HL-60 (cell line): Measurements from ENCODE around the gene NPR2.

ENCODE experiments used
- DNase-seq, 2 experiments: peaks; one replicate each; pipeline ENCODE4 v3.0.0-alpha.2; 2010 to 2020; ENCODE audit warnings: low read depth in 1 of 2, low spot score in 1 of 2
- H3K27ac ChIP-seq: fragments of 250-450 bp; sonication (Bioruptor Pico); replicated peaks from 2 replicates; pipeline ENCODE4 v1.5.1; 2020; ENCODE audit warnings: mild to moderate bottlenecking, moderate library complexity
- H3K27me3 ChIP-seq: fragments of 250-450 bp; sonication (Bioruptor Pico); 2 replicates; pipeline ENCODE4 v1.5.1; 2021; ENCODE audit warnings: mild to moderate bottlenecking, moderate library complexity; ENCODE audit not compliant: insufficient read depth, poor library complexity, severe bottlenecking
- H3K4me3 ChIP-seq: replicated peaks from 2 replicates; pipeline ENCODE4 v1.5.1; 2011; ENCODE audit warnings: mild to moderate bottlenecking, control low read depth, low read length; ENCODE audit not compliant: insufficient read depth
- CTCF ChIP-seq: IDR thresholded peaks from one replicate; pipeline ENCODE4 v1.5.1; 2011; ENCODE audit warnings: low read length, control low read depth, inconsistent platforms; ENCODE audit not compliant: insufficient read depth
- GABPA ChIP-seq: IDR thresholded peaks from 2 replicates; pipeline ENCODE4 v1.6.1; 2012; ENCODE audit warnings: low read depth
- POLR2AphosphoS5 ChIP-seq: IDR thresholded peaks from 2 replicates; pipeline ENCODE4 v1.6.1; 2012; ENCODE audit warnings: low read depth
- REST ChIP-seq: IDR thresholded peaks from 2 replicates; pipeline ENCODE4 v1.6.1; 2012; ENCODE audit warnings: low read depth; ENCODE audit not compliant: insufficient replicate concordance
- SPI1 ChIP-seq: IDR thresholded peaks from 2 replicates; pipeline ENCODE4 v1.6.1; 2012; ENCODE audit warnings: low read depth, mild to moderate bottlenecking, borderline replicate concordance

Gene NPR2

GRCh38 chr9:35808433-35808832 is 17.0 kb downstream of the NPR2 start:
- Histone ChIP-seq H3K27ac (no peak overlapping the region), H3K4me3 (no peak overlapping the region), H3K27me3 (no peaks in the 10 kb centered on the region)
- no peak for DNase-seq
- TF ChIP-seq REST (no peak), CTCF (no peak), POLR2AphosphoS5 (no peak), GABPA (no peak), SPI1 (no peak)

- Histone ChIP-seq H3K4me3 (no peak overlapping the region), H3K27ac (no peak overlapping the region), H3K27me3 (no peaks in the 10 kb centered on the region)
- no peak for DNase-seq
- no peak for TF ChIP-seq POLR2AphosphoS5
- TF ChIP-seq CTCF: no peak
- TF ChIP-seq SPI1: no peak
- no peak for TF ChIP-seq REST
- TF ChIP-seq GABPA: no peak
Measured at GRCh38 chr9:35810122-35810521, 18.7 kb downstream of the NPR2 start.

- DNase-seq: no peak
- H3K27ac ChIP-seq: peak overlapping the region; percentile 69
- H3K4me3 ChIP-seq: peak overlapping the region; percentile 57
- no peak for TF ChIP-seq GABPA
- no peaks in the 10 kb centered on the region for H3K27me3 ChIP-seq
Measured at GRCh38 chr9:35811381-35812024, 20.1 kb downstream of the NPR2 start.

GRCh38 chr9:35812025-35812602 is 20.7 kb downstream of the NPR2 start, which contains the start of gene SPAG8:
SPAG8 (minus strand) TSS chr9:35812262; CDS start chr9:35812147, 115 bp downstream.
- DNase-seq: peak; percentile 99 to 100
- peak; percentile 54; the same call in 1 of the 2 replicates for TF ChIP-seq POLR2AphosphoS5
- TF ChIP-seq REST: no peak
- peak; percentile 99 for TF ChIP-seq GABPA
- no peak for TF ChIP-seq CTCF
- TF ChIP-seq SPI1: peak; percentile 48; the same call in 1 of the 2 replicates
- peak within 1 kb of the TSS; percentile 57 for H3K4me3 ChIP-seq
- H3K27ac ChIP-seq: peak within 1 kb of the TSS; percentile 69
- no peaks in the 10 kb centered on the region for H3K27me3 ChIP-seq
